HEK293 (cell line): ENCODE results near the gene PRR35.

Source experiments
- CTCF ChIA-PET: fragments of 350-600 bp; formaldehyde crosslinking; extraction: SDS; loops from one replicate; lab custom pipeline; 2021; ENCODE audit warnings: antibody characterized with exemption; lab: Yijun Ruan, JAX
- POLR2A ChIA-PET: fragments of 300-600 bp; formaldehyde crosslinking; extraction: SDS; loops from one replicate; lab custom pipeline; 2020; ENCODE audit warnings: antibody characterized with exemption, inconsistent platforms; lab: Yijun Ruan, JAX
- H3K27ac ChIP-seq: fragments of 200-500 bp; sonication (Bioruptor generic); 2 replicates; pipeline ENCODE4 v1.5.1; 2014; ENCODE audit warnings: low read depth, low read length, control low read depth, inconsistent platforms; ENCODE audit errors: extremely low read depth
- H3K36me3 ChIP-seq, 2 experiments: fragments of 200-500 bp in 1 of 2; sonication (Bioruptor generic) in 1 of 2; 1 replicate in 1 of 2; 2 replicates in 1 of 2; pipeline ENCODE4 v1.5.1; 2014 to 2017; ENCODE audit warnings: inconsistent platforms in 2 of 2, low read length in 2 of 2; ENCODE audit not compliant: control insufficient read depth in 2 of 2, insufficient read depth in 1 of 2
- H3K4me1 ChIP-seq: fragments of 200-500 bp; sonication (Bioruptor generic); 2 replicates; pipeline ENCODE4 v1.5.1; 2014; ENCODE audit warnings: mild to moderate bottlenecking, low read length, inconsistent platforms; ENCODE audit not compliant: control insufficient read depth, insufficient read depth
- H3K4me3 ChIP-seq: 2 replicates; pipeline ENCODE4 v1.5.1; 2011; ENCODE audit warnings: low read depth, mild to moderate bottlenecking, control low read depth, low read length, moderate library complexity
- H3K9me3 ChIP-seq: fragments of 200-500 bp; sonication (Bioruptor generic); 2 replicates; pipeline ENCODE4 v1.5.1; 2014; ENCODE audit warnings: low read depth, low read length, inconsistent platforms; ENCODE audit not compliant: control insufficient read depth, insufficient read depth
- AEBP2 ChIP-seq: fragments of 450-650 bp; formaldehyde crosslinking; IDR thresholded peaks from 2 replicates; pipeline ENCODE4 v1.5.1; 2016; ENCODE audit warnings: missing biosample characterization, missing genetic modification characterization, borderline replicate concordance
- ELK4 ChIP-seq: IDR thresholded peaks from 2 replicates; pipeline ENCODE4 v1.6.1; 2011; ENCODE audit warnings: mild to moderate bottlenecking, low read depth, low read length, borderline replicate concordance
- GFI1B ChIP-seq: fragments of 450-650 bp; formaldehyde crosslinking; IDR thresholded peaks from 2 replicates; pipeline ENCODE4 v1.5.1; 2016; ENCODE audit warnings: missing biosample characterization, missing genetic modification characterization
- GLI4 ChIP-seq: fragments of 450-650 bp; formaldehyde crosslinking; IDR thresholded peaks from 2 replicates; pipeline ENCODE4 v1.5.1; 2016; ENCODE audit warnings: missing biosample characterization, missing genetic modification characterization
- HIC1 ChIP-seq: fragments of 450-650 bp; formaldehyde crosslinking; IDR thresholded peaks from 2 replicates; pipeline ENCODE4 v1.5.1; 2016; ENCODE audit warnings: missing biosample characterization, missing genetic modification characterization
- PATZ1 ChIP-seq: fragments of 450-650 bp; formaldehyde crosslinking; IDR thresholded peaks from 2 replicates; pipeline ENCODE4 v1.5.1; 2016; ENCODE audit warnings: missing biosample characterization, missing genetic modification characterization
- SP2 ChIP-seq: fragments of 450-650 bp; formaldehyde crosslinking; IDR thresholded peaks from 2 replicates; pipeline ENCODE4 v1.5.1; 2016; ENCODE audit warnings: missing biosample characterization, missing genetic modification characterization
- ZBTB48 ChIP-seq: fragments of 450-650 bp; formaldehyde crosslinking; IDR thresholded peaks from 2 replicates; pipeline ENCODE4 v1.5.1; 2016; ENCODE audit warnings: missing biosample characterization, missing genetic modification characterization
- ZFHX2 ChIP-seq: fragments of 450-650 bp; formaldehyde crosslinking; conservative IDR thresholded peaks from 2 replicates; pipeline ENCODE4 v1.5.1; 2016; ENCODE audit warnings: missing biosample characterization, missing genetic modification characterization
- ZNF324 ChIP-seq: fragments of 450-650 bp; formaldehyde crosslinking; IDR thresholded peaks from 2 replicates; pipeline ENCODE4 v1.5.1; 2016; ENCODE audit warnings: missing biosample characterization, missing genetic modification characterization
- ZNF341 ChIP-seq: fragments of 450-650 bp; formaldehyde crosslinking; IDR thresholded peaks from 2 replicates; pipeline ENCODE4; 2016; ENCODE audit warnings: low read depth, missing biosample characterization, missing genetic modification characterization
- ZNF350 ChIP-seq: fragments of 450-650 bp; formaldehyde crosslinking; IDR thresholded peaks from 2 replicates; pipeline ENCODE4 v1.5.0; 2017; ENCODE audit warnings: missing biosample characterization, mild to moderate bottlenecking, missing genetic modification characterization
- ZNF354C ChIP-seq: fragments of 450-650 bp; formaldehyde crosslinking; IDR thresholded peaks from 2 replicates; pipeline ENCODE4 v1.5.1; 2016; ENCODE audit warnings: missing biosample characterization, missing genetic modification characterization, low read depth, borderline replicate concordance
- ZNF37A ChIP-seq: fragments of 450-650 bp; IDR thresholded peaks from 2 replicates; pipeline ENCODE4 v1.5.1; 2018; ENCODE audit warnings: missing biosample characterization, missing genetic modification characterization
- ZNF530 ChIP-seq: fragments of 450-650 bp; formaldehyde crosslinking; IDR thresholded peaks from 2 replicates; pipeline ENCODE4 v1.5.1; 2016; ENCODE audit warnings: low read depth, missing biosample characterization, missing genetic modification characterization
- ZNF626 ChIP-seq: fragments of 450-650 bp; sonication (Bioruptor Pico); formaldehyde crosslinking; IDR thresholded peaks from 2 replicates; pipeline ENCODE4 v1.5.1; 2018; ENCODE audit warnings: missing biosample characterization, missing genetic modification characterization, inconsistent platforms
- ZNF692 ChIP-seq: fragments of 450-650 bp; formaldehyde crosslinking; IDR thresholded peaks from 2 replicates; pipeline ENCODE4 v1.5.1; 2016; ENCODE audit warnings: missing biosample characterization, missing genetic modification characterization
- ZNF776 ChIP-seq: fragments of 450-650 bp; formaldehyde crosslinking; IDR thresholded peaks from 2 replicates; pipeline ENCODE4 v1.5.0; 2017; ENCODE audit warnings: missing biosample characterization, missing genetic modification characterization, borderline replicate concordance
- TF ChIP-seq, protein P1 (sequence below): fragments of 450-650 bp; formaldehyde crosslinking; IDR thresholded peaks from 2 replicates; pipeline ENCODE4 v1.5.1; 2016; ENCODE audit warnings: missing biosample characterization, missing genetic modification characterization, borderline replicate concordance

Gene PRR35

DNA sequence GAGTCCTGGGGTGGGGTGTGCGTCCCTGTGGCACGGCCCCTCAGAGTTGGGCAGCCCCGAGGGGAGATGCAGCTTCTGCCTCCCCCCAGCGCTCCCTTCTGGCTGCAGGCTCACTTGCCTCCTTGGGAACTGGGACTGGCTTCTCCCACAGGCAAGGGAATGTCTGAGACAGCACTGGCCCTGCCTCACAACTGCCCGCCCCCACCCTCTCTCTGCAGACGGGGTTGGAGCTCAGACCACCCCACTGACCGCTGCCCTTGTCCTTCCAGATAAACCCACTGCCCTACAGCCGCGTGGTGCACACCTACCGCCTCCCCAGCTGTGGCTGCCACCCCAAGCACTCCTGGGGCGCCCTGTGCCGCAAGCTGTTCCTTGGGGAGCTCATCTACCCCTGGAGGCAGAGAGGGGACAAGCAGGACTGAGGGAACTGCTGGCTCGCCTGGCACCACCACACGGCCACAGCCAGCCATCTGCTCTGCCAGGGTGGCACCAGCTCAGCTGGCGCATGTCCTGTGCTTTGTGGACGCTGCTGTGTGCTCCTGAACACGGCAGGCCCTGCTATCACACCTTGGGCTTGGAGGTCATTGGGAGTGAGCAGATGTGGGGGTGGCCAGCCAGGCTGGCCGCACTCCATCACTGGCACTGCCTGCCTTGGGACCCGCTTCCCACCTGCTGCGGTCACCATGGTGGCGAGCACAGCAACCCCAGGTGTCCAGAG, 22.6 kb downstream of the PRR35 start:
- 0 out of 2 replicates have a peak, but pooled peaks cover 1% of the 10 kb centered on the region for H3K4me1 ChIP-seq
- H3K36me3 ChIP-seq = peaks cover 0 to 22% of the 10 kb centered on the region in 2 experiments; a peak in 1 of 3 replicates
- no peaks in the 10 kb centered on the region for H3K9me3 ChIP-seq
- no peak overlapping the region for H3K27ac ChIP-seq
- TF ChIP-seq ZNF341 = peak; percentile 68
- 0 out of 2 replicates have a peak, but pooled peaks have one; percentile 6 for TF ChIP-seq ZNF692
- peak; percentile 71 for TF ChIP-seq HIC1
- no peak for TF ChIP-seq GLI4
- no peak overlapping the region for H3K4me3 ChIP-seq
- ChIA-PET POLR2A (no interaction called here), CTCF (interaction anchor here (0.7 kb wide), 1 partner anchor 476 kb away, joined by 3 read pairs; no protein-coding TSS in a partner anchor)

GRCh38 chr16:583470-583814, 23.2 kb downstream of the PRR35 start:
- H3K27ac ChIP-seq = no peak overlapping the region
- POLR2A ChIA-PET = interaction anchor here (0.6 to 1.2 kb wide), 3 partner anchors 11 to 38 kb away, joined by 3 read pairs; no protein-coding TSS in a partner anchor
- H3K9me3 ChIP-seq = no peaks in the 10 kb centered on the region
- CTCF ChIA-PET = no interaction called here
- H3K36me3 ChIP-seq = peaks cover 0 to 22% of the 10 kb centered on the region in 2 experiments; a peak in 1 of 3 replicates
- no peak overlapping the region for H3K4me3 ChIP-seq
- H3K4me1 ChIP-seq = peaks cover 5% of the 10 kb centered on the region; the same call in 1 of the 2 replicates
- TF ChIP-seq SP2 (tag by site-specific recombination) (peak; percentile 47), AEBP2 (tag by site-specific recombination) (no peak), ZNF350 (tag by site-specific recombination) (no peak), PATZ1 (tag by site-specific recombination) (no peak), ZNF626 (tag by site-specific recombination) (no peak), ZNF37A (tag by site-specific recombination) (no peak), ZNF354C (no peak), ZNF530 (tag by site-specific recombination) (no peak), GFI1B (no peak), ZFHX2 (peak; percentile 85), ZNF776 (tag by site-specific recombination) (no peak), ELK4 (no peak), ZNF324 (no peak), ZBTB48 (tag by site-specific recombination) (0 out of 2 replicates have a peak, but pooled peaks have one; percentile 25)
- TF ChIP-seq, protein P1, sequence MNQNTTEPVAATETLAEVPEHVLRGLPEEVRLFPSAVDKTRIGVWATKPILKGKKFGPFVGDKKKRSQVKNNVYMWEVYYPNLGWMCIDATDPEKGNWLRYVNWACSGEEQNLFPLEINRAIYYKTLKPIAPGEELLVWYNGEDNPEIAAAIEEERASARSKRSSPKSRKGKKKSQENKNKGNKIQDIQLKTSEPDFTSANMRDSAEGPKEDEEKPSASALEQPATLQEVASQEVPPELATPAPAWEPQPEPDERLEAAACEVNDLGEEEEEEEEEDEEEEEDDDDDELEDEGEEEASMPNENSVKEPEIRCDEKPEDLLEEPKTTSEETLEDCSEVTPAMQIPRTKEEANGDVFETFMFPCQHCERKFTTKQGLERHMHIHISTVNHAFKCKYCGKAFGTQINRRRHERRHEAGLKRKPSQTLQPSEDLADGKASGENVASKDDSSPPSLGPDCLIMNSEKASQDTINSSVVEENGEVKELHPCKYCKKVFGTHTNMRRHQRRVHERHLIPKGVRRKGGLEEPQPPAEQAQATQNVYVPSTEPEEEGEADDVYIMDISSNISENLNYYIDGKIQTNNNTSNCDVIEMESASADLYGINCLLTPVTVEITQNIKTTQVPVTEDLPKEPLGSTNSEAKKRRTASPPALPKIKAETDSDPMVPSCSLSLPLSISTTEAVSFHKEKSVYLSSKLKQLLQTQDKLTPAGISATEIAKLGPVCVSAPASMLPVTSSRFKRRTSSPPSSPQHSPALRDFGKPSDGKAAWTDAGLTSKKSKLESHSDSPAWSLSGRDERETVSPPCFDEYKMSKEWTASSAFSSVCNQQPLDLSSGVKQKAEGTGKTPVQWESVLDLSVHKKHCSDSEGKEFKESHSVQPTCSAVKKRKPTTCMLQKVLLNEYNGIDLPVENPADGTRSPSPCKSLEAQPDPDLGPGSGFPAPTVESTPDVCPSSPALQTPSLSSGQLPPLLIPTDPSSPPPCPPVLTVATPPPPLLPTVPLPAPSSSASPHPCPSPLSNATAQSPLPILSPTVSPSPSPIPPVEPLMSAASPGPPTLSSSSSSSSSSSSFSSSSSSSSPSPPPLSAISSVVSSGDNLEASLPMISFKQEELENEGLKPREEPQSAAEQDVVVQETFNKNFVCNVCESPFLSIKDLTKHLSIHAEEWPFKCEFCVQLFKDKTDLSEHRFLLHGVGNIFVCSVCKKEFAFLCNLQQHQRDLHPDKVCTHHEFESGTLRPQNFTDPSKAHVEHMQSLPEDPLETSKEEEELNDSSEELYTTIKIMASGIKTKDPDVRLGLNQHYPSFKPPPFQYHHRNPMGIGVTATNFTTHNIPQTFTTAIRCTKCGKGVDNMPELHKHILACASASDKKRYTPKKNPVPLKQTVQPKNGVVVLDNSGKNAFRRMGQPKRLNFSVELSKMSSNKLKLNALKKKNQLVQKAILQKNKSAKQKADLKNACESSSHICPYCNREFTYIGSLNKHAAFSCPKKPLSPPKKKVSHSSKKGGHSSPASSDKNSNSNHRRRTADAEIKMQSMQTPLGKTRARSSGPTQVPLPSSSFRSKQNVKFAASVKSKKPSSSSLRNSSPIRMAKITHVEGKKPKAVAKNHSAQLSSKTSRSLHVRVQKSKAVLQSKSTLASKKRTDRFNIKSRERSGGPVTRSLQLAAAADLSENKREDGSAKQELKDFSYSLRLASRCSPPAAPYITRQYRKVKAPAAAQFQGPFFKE (tag by site-specific recombination) = no peak
